DND-41 (cell line): ENCODE data around the gene MRPS31.
A peak's percentile ranks its signal among the peaks of the same experiment; 100 is the strongest.

Experiments used
- ATAC-seq: fragments of 200-7000 bp; cut with Tn5 transposase; 3 replicates; pipeline ENCODE4 v1.9.1; 2021; ENCODE audit warnings: low read depth; ENCODE audit not compliant: insufficient read depth
- DNase-seq: peaks from one replicate; pipeline ENCODE4 v3.0.0-alpha.2; 2020
- H2AFZ ChIP-seq: 2 replicates; pipeline ENCODE4 v1.6.0; 2012; ENCODE audit warnings: low read depth, low read length
- H3K27ac ChIP-seq: 2 replicates; pipeline ENCODE4 v1.5.1; 2012; ENCODE audit warnings: low read length, inconsistent platforms
- H3K27me3 ChIP-seq: fragments of 200-600 bp; sonication (generic); 2 replicates; pipeline ENCODE4 v1.6.0; 2012; ENCODE audit warnings: low read length, mild to moderate bottlenecking, inconsistent platforms; ENCODE audit not compliant: insufficient read depth, poor library complexity
- H3K36me3 ChIP-seq: 2 replicates; pipeline ENCODE4 v1.5.1; 2012; ENCODE audit warnings: low read length, inconsistent platforms; ENCODE audit not compliant: insufficient read depth
- H3K4me1 ChIP-seq: 2 replicates; pipeline ENCODE4 v1.5.1; 2012; ENCODE audit warnings: mild to moderate bottlenecking, low read length; ENCODE audit not compliant: insufficient read depth
- H3K4me2 ChIP-seq: 2 replicates; pipeline ENCODE4 v1.6.0; 2012; ENCODE audit warnings: mild to moderate bottlenecking, moderate library complexity, low read length, inconsistent platforms; ENCODE audit not compliant: insufficient read depth
- H3K4me3 ChIP-seq, 2 experiments: fragments of 200-600 bp in 1 of 2; shearing (Covaris generic) in 1 of 2; 2 replicates each; pipeline ENCODE4 v1.5.1; 2012 to 2016; ENCODE audit warnings: inconsistent platforms in 2 of 2, low read length in 2 of 2, mild to moderate bottlenecking in 2 of 2, low read depth in 1 of 2, moderate library complexity in 1 of 2
- H3K79me2 ChIP-seq: 2 replicates; pipeline ENCODE4 v1.6.0; 2012; ENCODE audit warnings: low read length, inconsistent platforms; ENCODE audit not compliant: insufficient read depth
- H3K9ac ChIP-seq: 2 replicates; pipeline ENCODE4 v1.6.0; 2012; ENCODE audit warnings: low read depth, mild to moderate bottlenecking, inconsistent platforms, low read length, moderate library complexity
- H3K9me3 ChIP-seq: 2 replicates; pipeline ENCODE4 v1.5.1; 2012; ENCODE audit warnings: low read length, moderate library complexity, mild to moderate bottlenecking, inconsistent platforms; ENCODE audit not compliant: insufficient read depth, severe bottlenecking
- H4K20me1 ChIP-seq: 2 replicates; pipeline ENCODE4 v1.6.0; 2012; ENCODE audit warnings: low read length; ENCODE audit not compliant: insufficient read depth
- EZH2 ChIP-seq: IDR thresholded peaks from 3 replicates; pipeline ENCODE4 v1.6.1; 2012; ENCODE audit warnings: borderline replicate concordance, low read depth, mild to moderate bottlenecking, moderate library complexity, low read length, inconsistent platforms; ENCODE audit not compliant: severe bottlenecking
- TF ChIP-seq, protein P1 (sequence below): IDR thresholded peaks from 2 replicates; pipeline ENCODE4 v1.5.1; 2012; ENCODE audit warnings: borderline replicate concordance, low read length, moderate library complexity, mild to moderate bottlenecking; ENCODE audit not compliant: poor library complexity, severe bottlenecking; ENCODE audit errors: extremely low read depth

The MRPS31 gene

DNA sequence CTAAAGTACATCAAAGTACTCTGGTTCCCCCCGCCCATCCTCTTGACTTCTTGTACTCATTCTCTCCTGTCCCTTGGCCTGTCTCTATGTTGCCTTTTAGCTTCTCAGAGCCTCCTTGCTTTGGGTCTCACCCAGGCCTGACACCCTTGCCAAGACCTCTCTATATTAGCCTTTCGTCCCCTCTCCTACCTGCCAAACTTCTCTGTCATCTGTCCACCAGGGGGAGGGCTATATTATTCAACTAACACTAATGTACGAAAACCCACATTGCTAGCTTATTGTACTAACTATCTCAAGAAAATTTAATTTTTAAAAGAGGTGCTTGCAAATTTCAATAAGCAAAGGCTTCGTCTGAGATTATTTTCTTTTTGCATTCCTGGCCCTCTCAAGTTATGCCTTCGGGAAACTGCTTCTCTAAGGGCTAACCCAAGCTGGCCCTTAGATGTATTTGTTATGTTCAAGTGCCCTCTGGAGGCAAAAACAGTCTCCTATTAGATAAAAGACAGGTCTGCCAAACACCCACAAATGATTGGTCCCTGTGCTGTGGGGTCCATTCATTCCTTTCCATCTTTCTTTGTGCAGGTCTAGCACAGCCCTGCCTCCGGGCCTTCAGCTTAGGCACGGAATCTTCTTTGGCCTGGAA lies 6.3 kb upstream of the MRPS31 start:
- Histone ChIP-seq H3K4me2 (peak overlapping the region; percentile 46), H3K27me3 (no peaks in the 10 kb centered on the region), H3K4me3 (no peak overlapping the region), H3K9ac (no peak overlapping the region), H3K27ac (peak overlapping the region; percentile 63), H3K9me3 (no peaks in the 10 kb centered on the region), H2AFZ (peak overlapping the region; percentile 52), H4K20me1 (no peaks in the 10 kb centered on the region), H3K4me1 (peaks cover 22% of the 10 kb centered on the region), H3K79me2 (no peaks in the 10 kb centered on the region), H3K36me3 (no peaks in the 10 kb centered on the region)
- ATAC-seq: peak; percentile 61
- TF ChIP-seq EZH2: no peak
- TF ChIP-seq, protein P1, sequence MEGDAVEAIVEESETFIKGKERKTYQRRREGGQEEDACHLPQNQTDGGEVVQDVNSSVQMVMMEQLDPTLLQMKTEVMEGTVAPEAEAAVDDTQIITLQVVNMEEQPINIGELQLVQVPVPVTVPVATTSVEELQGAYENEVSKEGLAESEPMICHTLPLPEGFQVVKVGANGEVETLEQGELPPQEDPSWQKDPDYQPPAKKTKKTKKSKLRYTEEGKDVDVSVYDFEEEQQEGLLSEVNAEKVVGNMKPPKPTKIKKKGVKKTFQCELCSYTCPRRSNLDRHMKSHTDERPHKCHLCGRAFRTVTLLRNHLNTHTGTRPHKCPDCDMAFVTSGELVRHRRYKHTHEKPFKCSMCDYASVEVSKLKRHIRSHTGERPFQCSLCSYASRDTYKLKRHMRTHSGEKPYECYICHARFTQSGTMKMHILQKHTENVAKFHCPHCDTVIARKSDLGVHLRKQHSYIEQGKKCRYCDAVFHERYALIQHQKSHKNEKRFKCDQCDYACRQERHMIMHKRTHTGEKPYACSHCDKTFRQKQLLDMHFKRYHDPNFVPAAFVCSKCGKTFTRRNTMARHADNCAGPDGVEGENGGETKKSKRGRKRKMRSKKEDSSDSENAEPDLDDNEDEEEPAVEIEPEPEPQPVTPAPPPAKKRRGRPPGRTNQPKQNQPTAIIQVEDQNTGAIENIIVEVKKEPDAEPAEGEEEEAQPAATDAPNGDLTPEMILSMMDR: peak; percentile 64
- DNase-seq: peak; percentile 49

DNA sequence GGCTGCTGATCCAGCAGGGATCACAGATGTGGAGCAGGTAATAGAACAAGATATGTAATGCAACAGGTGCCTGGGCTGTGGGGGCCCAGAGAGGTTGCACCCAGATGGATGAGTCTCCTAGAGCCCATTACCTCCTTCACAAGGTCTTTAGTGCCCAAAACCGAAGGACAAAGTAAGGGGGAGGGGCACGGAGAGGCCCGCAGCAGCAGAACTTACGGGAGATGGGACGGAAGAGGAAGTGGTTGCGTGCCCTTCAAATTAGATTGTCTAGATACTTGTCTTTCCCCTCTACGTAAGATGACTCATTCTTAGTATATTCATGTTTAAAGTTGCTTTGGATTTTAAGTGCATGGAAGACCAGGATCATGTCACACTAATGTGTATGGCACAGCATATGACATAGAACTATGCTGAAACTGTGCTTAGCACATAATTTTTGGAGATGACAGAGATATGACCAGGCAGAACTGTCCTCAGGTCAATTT lies 5.7 kb upstream of the MRPS31 start:
- H3K4me2 ChIP-seq: peak overlapping the region; percentile 46
- H3K79me2 ChIP-seq: no peaks in the 10 kb centered on the region
- no peaks in the 10 kb centered on the region for H4K20me1 ChIP-seq
- peaks cover 25% of the 10 kb centered on the region for H3K4me1 ChIP-seq
- ATAC-seq (peak; percentile 90), DNase-seq (peak; percentile 82)
- peak overlapping the region; percentile 62 for H3K27ac ChIP-seq
- H3K9ac ChIP-seq: no peak overlapping the region
- no peak overlapping the region for H3K4me3 ChIP-seq
- TF ChIP-seq, protein P1: no peak
- TF ChIP-seq EZH2: no peak
- H2AFZ ChIP-seq: peak overlapping the region; percentile 70
- no peaks in the 10 kb centered on the region for H3K9me3 ChIP-seq
- no peaks in the 10 kb centered on the region for H3K27me3 ChIP-seq
- no peaks in the 10 kb centered on the region for H3K36me3 ChIP-seq

DNA sequence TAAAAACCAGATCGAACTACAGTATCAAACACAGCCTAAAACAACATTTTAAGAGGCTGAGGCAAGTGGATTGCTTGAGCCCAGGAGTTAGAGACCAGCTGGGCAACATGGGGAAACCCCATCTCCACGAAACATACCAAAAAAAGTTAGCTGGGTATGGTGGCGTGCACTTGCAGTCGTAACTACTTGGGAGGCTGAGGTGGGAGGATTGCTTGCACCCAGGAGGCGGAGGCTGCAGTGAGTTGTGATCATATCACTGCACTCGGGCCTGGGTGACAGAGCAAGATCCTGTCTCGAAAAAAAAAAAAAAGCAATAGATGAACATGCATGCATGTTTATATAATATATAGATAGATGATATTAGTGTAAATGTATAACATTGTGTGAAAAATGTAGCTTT lies 5.2 kb upstream of the MRPS31 start:
- Histone ChIP-seq H2AFZ (peak overlapping the region; percentile 70; the same call in 1 of the 2 replicates), H3K4me2 (peak overlapping the region; percentile 46), H3K27ac (peak overlapping the region; percentile 62), H3K79me2 (no peaks in the 10 kb centered on the region), H3K4me3 (no peak overlapping the region), H3K9me3 (no peaks in the 10 kb centered on the region), H4K20me1 (no peaks in the 10 kb centered on the region), H3K27me3 (no peaks in the 10 kb centered on the region), H3K4me1 (peaks cover 29% of the 10 kb centered on the region), H3K9ac (no peak overlapping the region), H3K36me3 (no peaks in the 10 kb centered on the region)
- DNase-seq (peak; percentile 27), ATAC-seq (no peak)
- TF ChIP-seq, protein P1: no peak
- no peak for TF ChIP-seq EZH2
